ENCODE data around the gene EEF1E1.

- TF ChIP-seq EZH2 (IDR thresholded peaks at IDR 0.05) (no peak), POLR2AphosphoS5 (IDR thresholded peaks at IDR 0.05; ENCODE audit: borderline replicate concordance, low read depth, low read length) (no peak), FOXP2 (optimal IDR thresholded peaks at IDR 0.05; ENCODE audit: control extremely low read depth, extremely low read length, insufficient read depth) (no peak)
Observed at GRCh38 chr6:8069151-8069550, 33.2 kb downstream of the EEF1E1 start.
